Stimulated activated CD8-positive, alpha-beta memory T cell treated with anti-CD3 and anti-CD28 coated beads, Interleukin-4, amount 100 ng/mL, for 24 hours (primary cell): Measurements from ENCODE around the gene ST7.

Experiments used
- DNase-seq: peaks from one replicate; pipeline ENCODE4 v3.0.0-alpha.2; 2020; ENCODE audit warnings: low read depth

Gene ST7

GRCh38 chr7:117157241-117158209 is 204.2 kb downstream of the ST7 start:
- no peak for DNase-seq

GRCh38 chr7:117158941-117159697 is 205.8 kb downstream of the ST7 start:
- DNase-seq = no peak

GRCh38 chr7:117163101-117163500 is 209.8 kb downstream of the ST7 start:
- DNase-seq = no peak

- DNase-seq = no peak
These were observed 211.3 kb downstream of the ST7 start for GRCh38 chr7:117164620-117165019.

GRCh38 chr7:117165656-117166055 is 212.4 kb downstream of the ST7 start:
- no peak for DNase-seq

- no peak for DNase-seq
These were observed 216.6 kb downstream of the ST7 start for GRCh38 chr7:117169907-117170306.

- DNase-seq = no peak
These were observed 217.8 kb downstream of the ST7 start for GRCh38 chr7:117171106-117171505.

- DNase-seq = no peak
These were observed 219.0 kb downstream of the ST7 start for GRCh38 chr7:117172283-117172682.

- no peak for DNase-seq
These were observed 219.9 kb downstream of the ST7 start for GRCh38 chr7:117173035-117173770.

- DNase-seq = no peak
These were observed 222.9 kb downstream of the ST7 start for GRCh38 chr7:117176206-117176605.

GRCh38 chr7:117178600-117178999 is 225.3 kb downstream of the ST7 start:
- DNase-seq = no peak

- no peak for DNase-seq
These were observed 226.4 kb downstream of the ST7 start for GRCh38 chr7:117179701-117180100.

- DNase-seq = no peak
These were observed 230.4 kb downstream of the ST7 start for GRCh38 chr7:117183729-117184128.

GRCh38 chr7:117184367-117184766 is 231.1 kb downstream of the ST7 start:
- DNase-seq = no peak

GRCh38 chr7:117185124-117185523 is 231.8 kb downstream of the ST7 start:
- no peak for DNase-seq

GRCh38 chr7:117186218-117187010 is 233.1 kb downstream of the ST7 start:
- DNase-seq = no peak

GRCh38 chr7:117188376-117188775 is 235.1 kb downstream of the ST7 start:
- DNase-seq = no peak

GRCh38 chr7:117188949-117189592 is 235.8 kb downstream of the ST7 start:
- DNase-seq = no peak

GRCh38 chr7:117190104-117190503 is 236.8 kb downstream of the ST7 start:
- no peak for DNase-seq

- no peak for DNase-seq
These were observed 237.6 kb downstream of the ST7 start for GRCh38 chr7:117190746-117191435.
